ENCODE data around the gene SLC25A6. TPM values are rescaled to one million over a fixed set of nuclear protein-coding genes. Genes with fewer than 3 reads are reported as not detected.

The SLC25A6 gene
- total and polyA plus RNA-seq, 9 of the 15 experiments (the other 6 are each of a cell fraction or from before 2014, with no cell fraction given) = 24.6 to 330 (median 129) TPM

- TF ChIP-seq BDP1 (IDR thresholded peaks at IDR 0.05; ENCODE audit: insufficient read depth, insufficient read length) = no peak
- TF ChIP-seq, protein P1, sequence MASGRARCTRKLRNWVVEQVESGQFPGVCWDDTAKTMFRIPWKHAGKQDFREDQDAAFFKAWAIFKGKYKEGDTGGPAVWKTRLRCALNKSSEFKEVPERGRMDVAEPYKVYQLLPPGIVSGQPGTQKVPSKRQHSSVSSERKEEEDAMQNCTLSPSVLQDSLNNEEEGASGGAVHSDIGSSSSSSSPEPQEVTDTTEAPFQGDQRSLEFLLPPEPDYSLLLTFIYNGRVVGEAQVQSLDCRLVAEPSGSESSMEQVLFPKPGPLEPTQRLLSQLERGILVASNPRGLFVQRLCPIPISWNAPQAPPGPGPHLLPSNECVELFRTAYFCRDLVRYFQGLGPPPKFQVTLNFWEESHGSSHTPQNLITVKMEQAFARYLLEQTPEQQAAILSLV (tag; IDR thresholded peaks at IDR 0.05) = no peak
- no peak for TF ChIP-seq PHB2 (IDR thresholded peaks at IDR 0.05; ENCODE audit: low read depth)
- no peak for TF ChIP-seq MECOM (CRISPR knock-in tag; IDR thresholded peaks at IDR 0.05)
- TF ChIP-seq CREBBP (IDR thresholded peaks at IDR 0.05; ENCODE audit: low read depth, low read length) = no peak
- no peak for TF ChIP-seq CBFB (CRISPR knock-in tag; IDR thresholded peaks at IDR 0.05)
Measured at GRCh38 chrX:1360171-1360570, 31.7 kb downstream of the SLC25A6 start (continued).

GRCh38 chrX:1359477-1359873 is 32.4 kb downstream of the SLC25A6 start:
- 0% methylated on average over 1 of the region's 4 CpGs for WGBS (ENCODE audit: insufficient coverage, low coverage, missing lambda C conversion rate)
- no TSS peak for BruUV-seq (replicated peaks)
- intact Hi-C loops (cut with micrococcal nuclease) (no loop called here), in situ Hi-C loops (cut with MboI) (no loop called here)
- no peak overlapping the region for H3K9ac ChIP-seq (ENCODE audit: insufficient read depth in 1 of 2, low read depth in 2 of 2, low read length in 2 of 2)
- H3K36me3 ChIP-seq (ENCODE audit: control insufficient read depth, insufficient read depth, low read length) = no peaks in the 10 kb centered on the region
- H3K79me2 ChIP-seq (ENCODE audit: control insufficient read depth, insufficient read depth, low read length) = no peaks in the 10 kb centered on the region
- H3K4me2 ChIP-seq (ENCODE audit: insufficient read depth, low read length) = no peak overlapping the region
- H3K27ac ChIP-seq (ENCODE audit: extremely low read depth, low read depth, low read length) = no peak overlapping the region
- no peak overlapping the region for H3K4me3 ChIP-seq
- no peaks in the 10 kb centered on the region for H3K9me3 ChIP-seq (replicated peaks; ENCODE audit: control insufficient read depth, insufficient read depth, low read depth, low read length)
- no peak overlapping the region for H2AFZ ChIP-seq (ENCODE audit: low read depth, low read length)
- no peaks in the 10 kb centered on the region for H3K4me1 ChIP-seq (replicated peaks in 1 of 2; ENCODE audit: control insufficient read depth in 2 of 2, insufficient read depth in 2 of 2, low read length in 2 of 2)
- FAIRE-seq (no peak), ATAC-seq (no peak), DNase-seq (ENCODE audit: extremely low read depth in 1 of 4, low spot score in 3 of 4) (no peak)
- CTCF ChIA-PET (ENCODE audit: low intra/inter-chr PET ratio) = no interaction called here
- no peaks in the 10 kb centered on the region for H3K27me3 ChIP-seq (ENCODE audit: control insufficient read depth in 2 of 2, insufficient read depth in 2 of 2, low read length in 2 of 2)
- no peaks in the 10 kb centered on the region for H4K20me1 ChIP-seq (replicated peaks; ENCODE audit: control insufficient read depth, insufficient read depth, low read length)
- POLR2A ChIA-PET = no interaction called here
- H3K9me1 ChIP-seq (ENCODE audit: control insufficient read depth, insufficient read depth, low read length) = no peaks in the 10 kb centered on the region
- TF ChIP-seq CBX5 (IDR thresholded peaks at IDR 0.05; ENCODE audit: borderline replicate concordance, low read depth) (no peak), ZNF175 (CRISPR knock-in tag; IDR thresholded peaks at IDR 0.05; ENCODE audit: low read depth) (no peak), ZBTB1 (CRISPR knock-in tag; IDR thresholded peaks at IDR 0.05; ENCODE audit: borderline replicate concordance, low read depth) (no peak), ZNF239 (CRISPR knock-in tag; IDR thresholded peaks at IDR 0.05) (no peak), HMGN3 (IDR thresholded peaks at IDR 0.05; ENCODE audit: borderline replicate concordance, extremely low read depth, insufficient read length, low read depth, low read length) (no peak), DDX20 (tag; IDR thresholded peaks at IDR 0.05; ENCODE audit: low read depth) (no peak)
- TF ChIP-seq, protein P2, sequence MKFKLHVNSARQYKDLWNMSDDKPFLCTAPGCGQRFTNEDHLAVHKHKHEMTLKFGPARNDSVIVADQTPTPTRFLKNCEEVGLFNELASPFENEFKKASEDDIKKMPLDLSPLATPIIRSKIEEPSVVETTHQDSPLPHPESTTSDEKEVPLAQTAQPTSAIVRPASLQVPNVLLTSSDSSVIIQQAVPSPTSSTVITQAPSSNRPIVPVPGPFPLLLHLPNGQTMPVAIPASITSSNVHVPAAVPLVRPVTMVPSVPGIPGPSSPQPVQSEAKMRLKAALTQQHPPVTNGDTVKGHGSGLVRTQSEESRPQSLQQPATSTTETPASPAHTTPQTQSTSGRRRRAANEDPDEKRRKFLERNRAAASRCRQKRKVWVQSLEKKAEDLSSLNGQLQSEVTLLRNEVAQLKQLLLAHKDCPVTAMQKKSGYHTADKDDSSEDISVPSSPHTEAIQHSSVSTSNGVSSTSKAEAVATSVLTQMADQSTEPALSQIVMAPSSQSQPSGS (CRISPR knock-in tag; IDR thresholded peaks at IDR 0.05) = no peak
- TF ChIP-seq, protein P3, sequence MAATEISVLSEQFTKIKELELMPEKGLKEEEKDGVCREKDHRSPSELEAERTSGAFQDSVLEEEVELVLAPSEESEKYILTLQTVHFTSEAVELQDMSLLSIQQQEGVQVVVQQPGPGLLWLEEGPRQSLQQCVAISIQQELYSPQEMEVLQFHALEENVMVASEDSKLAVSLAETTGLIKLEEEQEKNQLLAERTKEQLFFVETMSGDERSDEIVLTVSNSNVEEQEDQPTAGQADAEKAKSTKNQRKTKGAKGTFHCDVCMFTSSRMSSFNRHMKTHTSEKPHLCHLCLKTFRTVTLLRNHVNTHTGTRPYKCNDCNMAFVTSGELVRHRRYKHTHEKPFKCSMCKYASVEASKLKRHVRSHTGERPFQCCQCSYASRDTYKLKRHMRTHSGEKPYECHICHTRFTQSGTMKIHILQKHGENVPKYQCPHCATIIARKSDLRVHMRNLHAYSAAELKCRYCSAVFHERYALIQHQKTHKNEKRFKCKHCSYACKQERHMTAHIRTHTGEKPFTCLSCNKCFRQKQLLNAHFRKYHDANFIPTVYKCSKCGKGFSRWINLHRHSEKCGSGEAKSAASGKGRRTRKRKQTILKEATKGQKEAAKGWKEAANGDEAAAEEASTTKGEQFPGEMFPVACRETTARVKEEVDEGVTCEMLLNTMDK (IDR thresholded peaks at IDR 0.05; ENCODE audit: borderline replicate concordance, insufficient read depth, low read depth, low read length, poor library complexity, severe bottlenecking) = no peak
- TF ChIP-seq, protein P4, sequence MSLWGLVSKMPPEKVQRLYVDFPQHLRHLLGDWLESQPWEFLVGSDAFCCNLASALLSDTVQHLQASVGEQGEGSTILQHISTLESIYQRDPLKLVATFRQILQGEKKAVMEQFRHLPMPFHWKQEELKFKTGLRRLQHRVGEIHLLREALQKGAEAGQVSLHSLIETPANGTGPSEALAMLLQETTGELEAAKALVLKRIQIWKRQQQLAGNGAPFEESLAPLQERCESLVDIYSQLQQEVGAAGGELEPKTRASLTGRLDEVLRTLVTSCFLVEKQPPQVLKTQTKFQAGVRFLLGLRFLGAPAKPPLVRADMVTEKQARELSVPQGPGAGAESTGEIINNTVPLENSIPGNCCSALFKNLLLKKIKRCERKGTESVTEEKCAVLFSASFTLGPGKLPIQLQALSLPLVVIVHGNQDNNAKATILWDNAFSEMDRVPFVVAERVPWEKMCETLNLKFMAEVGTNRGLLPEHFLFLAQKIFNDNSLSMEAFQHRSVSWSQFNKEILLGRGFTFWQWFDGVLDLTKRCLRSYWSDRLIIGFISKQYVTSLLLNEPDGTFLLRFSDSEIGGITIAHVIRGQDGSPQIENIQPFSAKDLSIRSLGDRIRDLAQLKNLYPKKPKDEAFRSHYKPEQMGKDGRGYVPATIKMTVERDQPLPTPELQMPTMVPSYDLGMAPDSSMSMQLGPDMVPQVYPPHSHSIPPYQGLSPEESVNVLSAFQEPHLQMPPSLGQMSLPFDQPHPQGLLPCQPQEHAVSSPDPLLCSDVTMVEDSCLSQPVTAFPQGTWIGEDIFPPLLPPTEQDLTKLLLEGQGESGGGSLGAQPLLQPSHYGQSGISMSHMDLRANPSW (CRISPR knock-in tag; IDR thresholded peaks at IDR 0.05) = no peak

Data from K562 (cell line).